CD14-positive monocyte (primary cell): ENCODE results near the gene LZTS2. TPM values are rescaled to one million over a fixed set of nuclear protein-coding genes. Genes with fewer than 3 reads are reported as not detected.

Source experiments
- DNase-seq, 3 donors: peaks; one replicate each; pipeline ENCODE4 v3.0.0-alpha.2; 2011 to 2022
- H2AFZ ChIP-seq: 2 replicates; pipeline ENCODE4 v1.6.0; 2012; ENCODE audit warnings: mild to moderate bottlenecking, low read depth, low read length, inconsistent platforms; ENCODE audit not compliant: insufficient read depth, poor library complexity, severe bottlenecking
- H3K27ac ChIP-seq, 2 donors: 1 replicate in 1 of 2; 2 replicates in 1 of 2; pipeline ENCODE4 v1.5.1; 2012 to 2013; ENCODE audit warnings: low read length in 2 of 2, control low read depth in 1 of 2, inconsistent platforms in 1 of 2, low read depth in 1 of 2, mild to moderate bottlenecking in 1 of 2
- H3K27me3 ChIP-seq, 2 donors: one replicate each; pipeline versions ENCODE4 v1.6.0 to v1.6.1; 2011 to 2013; ENCODE audit warnings: low read length in 2 of 2; ENCODE audit not compliant: control insufficient read depth in 2 of 2, insufficient read depth in 2 of 2
- H3K36me3 ChIP-seq, 2 donors: replicated peaks in 1 of 2; 1 replicate in 1 of 2; 2 replicates in 1 of 2; pipeline versions ENCODE4 v1.5.1 to v1.6.1; 2012 to 2013; ENCODE audit warnings: low read length in 2 of 2, control low read depth in 1 of 2, inconsistent platforms in 1 of 2, mild to moderate bottlenecking in 1 of 2; ENCODE audit not compliant: insufficient read depth in 2 of 2, control insufficient read depth in 1 of 2
- H3K4me1 ChIP-seq, 2 donors: 1 replicate in 1 of 2; 2 replicates in 1 of 2; pipeline versions ENCODE4 v1.5.1 to v1.6.1; 2012 to 2013; ENCODE audit warnings: low read length in 2 of 2, control low read depth in 1 of 2, inconsistent platforms in 1 of 2, mild to moderate bottlenecking in 1 of 2, moderate library complexity in 1 of 2; ENCODE audit not compliant: insufficient read depth in 2 of 2, control insufficient read depth in 1 of 2
- H3K4me2 ChIP-seq: replicated peaks from 2 replicates; pipeline ENCODE3; 2012; ENCODE audit warnings: low read length, moderate library complexity, mild to moderate bottlenecking; ENCODE audit not compliant: poor library complexity, severe bottlenecking; ENCODE audit errors: extremely low read depth
- H3K4me3 ChIP-seq, 3 experiments: fragments of 200-600 bp in 1 of 3; sonication (generic) in 1 of 3; replicated peaks in 1 of 3; 1 replicate in 2 of 3; 2 replicates in 1 of 3; pipeline ENCODE4 v1.5.1; 2011 to 2013; ENCODE audit warnings: low read length in 3 of 3, mild to moderate bottlenecking in 3 of 3, control low read depth in 2 of 3, low read depth in 2 of 3, inconsistent platforms in 1 of 3, moderate library complexity in 1 of 3
- H3K79me2 ChIP-seq: 2 replicates; pipeline ENCODE4 v1.6.0; 2012; ENCODE audit warnings: mild to moderate bottlenecking, control low read depth, inconsistent platforms, low read length, moderate library complexity; ENCODE audit not compliant: insufficient read depth
- H3K9ac ChIP-seq: 2 replicates; pipeline ENCODE4 v1.6.0; 2017; ENCODE audit warnings: low read length, mild to moderate bottlenecking; ENCODE audit not compliant: insufficient read depth, poor library complexity, severe bottlenecking
- H3K9me3 ChIP-seq, 2 donors: replicated peaks in 1 of 2; 1 replicate in 1 of 2; 2 replicates in 1 of 2; pipeline versions ENCODE4 v1.5.1 to v1.6.1; 2012 to 2013; ENCODE audit warnings: low read length in 2 of 2, control low read depth in 1 of 2; ENCODE audit not compliant: control insufficient read depth in 1 of 2, insufficient read depth in 1 of 2
- H4K20me1 ChIP-seq: 2 replicates; pipeline ENCODE4 v1.6.0; 2012; ENCODE audit warnings: mild to moderate bottlenecking, low read length, control low read depth, moderate library complexity; ENCODE audit not compliant: insufficient read depth
- H3K27ac Mint-ChIP-seq, 7 donors: one replicate each; pipeline ENCODE4 v1.8.0; 2020; ENCODE audit warnings: mild to moderate bottlenecking in 7 of 7, mixed read lengths in 7 of 7, moderate library complexity in 6 of 7, inconsistent platforms in 2 of 7
- H3K27me3 Mint-ChIP-seq, 3 donors: one replicate each; pipeline ENCODE4 v1.8.0; 2021 to 2022; ENCODE audit warnings: low read depth in 3 of 3, mild to moderate bottlenecking in 3 of 3, mixed read lengths in 3 of 3, moderate library complexity in 3 of 3, inconsistent platforms in 1 of 3
- H3K36me3 Mint-ChIP-seq, 2 donors: one replicate each; pipeline ENCODE4 v1.8.0; 2020; ENCODE audit warnings: mixed read lengths in 2 of 2, inconsistent platforms in 1 of 2, mild to moderate bottlenecking in 1 of 2
- H3K4me1 Mint-ChIP-seq: one replicate; pipeline ENCODE4 v1.8.0; 2020; ENCODE audit warnings: mild to moderate bottlenecking, mixed read lengths
- H3K4me3 Mint-ChIP-seq, 2 donors: one replicate each; pipeline ENCODE4 v1.8.0; 2020; ENCODE audit warnings: mild to moderate bottlenecking in 2 of 2, mixed read lengths in 2 of 2, moderate library complexity in 1 of 2
- H3K9me3 Mint-ChIP-seq, 7 donors: one replicate each; pipeline ENCODE4 v1.8.0; 2020 to 2022; ENCODE audit warnings: mixed read lengths in 7 of 7, mild to moderate bottlenecking in 6 of 7, moderate library complexity in 6 of 7, inconsistent platforms in 2 of 7
- WGBS: methylation state at CpG from one replicate; pipeline ENCODE4 v1.1.5; 2013; ENCODE audit warnings: missing lambda C conversion rate; ENCODE audit not compliant: insufficient coverage; 5-methylcytosine and 5-hydroxymethylcytosine counted together
- intact Hi-C, 2 donors: fragments of 100-400 bp; cut with micrococcal nuclease; formaldehyde crosslinking; loops; one replicate each; pipeline versions ENCODE4 v1.15.0 to v1.15.1; 2023
- polyA plus RNA-seq, 3 donors: library from polyadenylated mRNA; depleted of rRNA in 1 of 3; unstranded in 2 of 3; stranded (reverse) in 1 of 3; fragments of 300-500 nt in 2 of 3; fragments of >200 nt in 1 of 3; fragmentation: Illumina TruSeq in 2 of 3; gene quantifications; 1 replicate in 2 of 3; 2 replicates in 1 of 3; pipeline ENCODE4 v1.2.3, GENCODE V29; 2012 to 2021
- TF ChIP-seq, protein P1 (sequence below): fragments of 200-600 bp; IDR thresholded peaks from one replicate; pipeline ENCODE4 v1.8.0; 2022; ENCODE audit warnings: antibody characterized with exemption, mild to moderate bottlenecking

LZTS2 gene
- polyA plus RNA-seq, 3 donors: 2.8 to 9.2 (median 3.3) TPM

DNA sequence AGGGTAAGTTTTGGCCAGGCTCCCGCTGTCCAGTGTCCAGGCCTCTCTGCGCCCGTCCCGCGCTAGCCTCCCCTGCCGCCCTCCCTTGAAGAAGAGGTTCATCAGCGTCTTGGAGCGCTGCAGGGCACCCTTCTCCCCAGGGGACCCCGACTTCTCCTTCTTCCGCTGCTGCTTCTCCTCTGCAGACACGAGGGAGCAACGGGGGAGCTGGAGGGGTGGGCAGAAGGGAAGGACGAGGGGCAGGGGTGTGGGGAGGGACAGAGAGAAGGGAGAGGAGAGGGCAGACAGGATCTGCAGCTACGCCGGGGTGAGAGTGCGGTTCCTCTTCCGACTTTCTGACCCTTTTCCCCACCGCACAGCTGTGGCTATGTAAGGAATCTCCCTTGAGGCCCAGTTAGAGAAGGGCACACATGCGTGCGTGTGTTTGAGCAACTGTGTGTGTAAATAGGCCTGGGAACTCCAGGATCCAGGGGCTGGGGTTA, 18.6 kb downstream of the LZTS2 start:
- no peaks in the 10 kb centered on the region for H3K9me3 ChIP-seq
- peak; percentile 58 to 93 (median 65) for DNase-seq
- 16% methylated on average over 11 of the region's 20 CpGs for WGBS
- H3K27ac ChIP-seq: peak overlapping the region in 1 of 2 donors; percentile 38
- Mint-ChIP-seq H3K27ac (peak overlapping the region in 5 of 7 donors; percentile 65 to 86 (median 79)), H3K4me3 (peak overlapping the region; percentile 65 to 80), H3K4me1 (peaks cover 37% of the 10 kb centered on the region), H3K36me3 (no peaks in the 10 kb centered on the region), H3K9me3 (peaks cover 0 to 3% (median 2%) of the 10 kb centered on the region in 7 donors), H3K27me3 (peaks cover 21 to 30% (median 24%) of the 10 kb centered on the region in 3 donors)
- H3K36me3 ChIP-seq: no peaks in the 10 kb centered on the region
- H4K20me1 ChIP-seq: no peaks in the 10 kb centered on the region
- H3K4me2 ChIP-seq: peak overlapping the region; percentile 68
- H2AFZ ChIP-seq: peak overlapping the region; percentile 56
- intact Hi-C loops: no loop called here
- H3K9ac ChIP-seq: peak overlapping the region; percentile 35
- H3K4me3 ChIP-seq: peak overlapping the region in 1 of 3 experiments; percentile 49
- peaks cover 20 to 28% of the 10 kb centered on the region in 2 donors for H3K4me1 ChIP-seq
- TF ChIP-seq, protein P1, sequence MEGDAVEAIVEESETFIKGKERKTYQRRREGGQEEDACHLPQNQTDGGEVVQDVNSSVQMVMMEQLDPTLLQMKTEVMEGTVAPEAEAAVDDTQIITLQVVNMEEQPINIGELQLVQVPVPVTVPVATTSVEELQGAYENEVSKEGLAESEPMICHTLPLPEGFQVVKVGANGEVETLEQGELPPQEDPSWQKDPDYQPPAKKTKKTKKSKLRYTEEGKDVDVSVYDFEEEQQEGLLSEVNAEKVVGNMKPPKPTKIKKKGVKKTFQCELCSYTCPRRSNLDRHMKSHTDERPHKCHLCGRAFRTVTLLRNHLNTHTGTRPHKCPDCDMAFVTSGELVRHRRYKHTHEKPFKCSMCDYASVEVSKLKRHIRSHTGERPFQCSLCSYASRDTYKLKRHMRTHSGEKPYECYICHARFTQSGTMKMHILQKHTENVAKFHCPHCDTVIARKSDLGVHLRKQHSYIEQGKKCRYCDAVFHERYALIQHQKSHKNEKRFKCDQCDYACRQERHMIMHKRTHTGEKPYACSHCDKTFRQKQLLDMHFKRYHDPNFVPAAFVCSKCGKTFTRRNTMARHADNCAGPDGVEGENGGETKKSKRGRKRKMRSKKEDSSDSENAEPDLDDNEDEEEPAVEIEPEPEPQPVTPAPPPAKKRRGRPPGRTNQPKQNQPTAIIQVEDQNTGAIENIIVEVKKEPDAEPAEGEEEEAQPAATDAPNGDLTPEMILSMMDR: no peak
- no peaks in the 10 kb centered on the region for H3K79me2 ChIP-seq
- peaks cover 0 to 5% of the 10 kb centered on the region in 2 donors for H3K27me3 ChIP-seq

GRCh38 chr10:101018600-101019439, 19.2 kb downstream of the LZTS2 start:
- Mint-ChIP-seq H3K4me1 (peaks cover 33% of the 10 kb centered on the region), H3K27ac (peak overlapping the region in 6 of 7 donors; percentile 44 to 86 (median 77)), H3K9me3 (peaks cover 0 to 3% (median 0%) of the 10 kb centered on the region in 7 donors), H3K4me3 (peak overlapping the region; percentile 65 to 80), H3K27me3 (peaks cover 18 to 28% (median 24%) of the 10 kb centered on the region in 3 donors), H3K36me3 (no peaks in the 10 kb centered on the region)
- intact Hi-C loops: no loop called here
- peak; percentile 68 to 78 (median 74) for DNase-seq
- Histone ChIP-seq H3K4me2 (peak overlapping the region; percentile 68), H3K4me3 (peak overlapping the region in 1 of 3 experiments; percentile 49), H3K27ac (peak overlapping the region; percentile 0 to 38), H3K4me1 (peaks cover 18 to 26% of the 10 kb centered on the region in 2 donors), H3K36me3 (no peaks in the 10 kb centered on the region), H3K79me2 (no peaks in the 10 kb centered on the region), H3K9me3 (no peaks in the 10 kb centered on the region), H4K20me1 (no peaks in the 10 kb centered on the region), H3K9ac (peak overlapping the region; percentile 35), H2AFZ (peak overlapping the region; percentile 56), H3K27me3 (peaks cover 0 to 5% of the 10 kb centered on the region in 2 donors)
- TF ChIP-seq, protein P1: peak; percentile 94
- WGBS: 20% methylated on average over 37 of the region's 45 CpGs
